ENCODE measurements around the gene ASB5.

- TF ChIP-seq JUND (IDR thresholded peaks at IDR 0.05) (peak; percentile 34; the same call in 1 of the 2 replicates), MAX (IDR thresholded peaks at IDR 0.05) (no peak), EZH2phosphoT487 (IDR thresholded peaks at IDR 0.05; ENCODE audit: borderline replicate concordance) (no peak), CTCF (IDR thresholded peaks at IDR 0.05 in 2 of 3, conservative IDR thresholded peaks at IDR 0.05 in 1 of 3; ENCODE audit: borderline replicate concordance in 1 of 3, insufficient read depth in 1 of 3, low read depth in 2 of 3, low read length in 2 of 3) (no peak), POLR2A (IDR thresholded peaks at IDR 0.05; ENCODE audit: borderline replicate concordance, extremely low read depth, insufficient read depth, insufficient read length) (no peak), YY1 (IDR thresholded peaks at IDR 0.05; ENCODE audit: extremely low read depth, insufficient replicate concordance, low read depth, low read length) (no peak), REST (IDR thresholded peaks at IDR 0.05; ENCODE audit: low read depth) (no peak), RAD21 (IDR thresholded peaks at IDR 0.05; ENCODE audit: low read depth) (no peak), EZH2 (IDR thresholded peaks at IDR 0.05) (no peak), ZBTB33 (IDR thresholded peaks at IDR 0.05; ENCODE audit: extremely low read depth, insufficient replicate concordance, low read length) (no peak)
Observed at GRCh38 chr4:176193126-176193525, 75.9 kb downstream of the ASB5 start.
